Cardiac muscle cell (in vitro differentiated cells and primary cell): ENCODE measurements around the gene SYNE2. TPM values are rescaled to one million over a fixed set of nuclear protein-coding genes. Genes with fewer than 3 reads are reported as not detected.

ENCODE experiments used
- DNase-seq, 2 donors: peaks; one replicate each; pipeline versions ENCODE4 v3.0.0 to v3.0.0-alpha.2; 2010 to 2017; ENCODE audit warnings: low read depth in 1 of 2, low spot score in 1 of 2
- H3K27ac ChIP-seq: fragments of 200-600 bp; sonication (generic); 2 replicates; pipeline ENCODE4 v1.5.1; 2016
- H3K27me3 ChIP-seq: fragments of 200-600 bp; sonication (generic); 2 replicates; pipeline ENCODE4 v1.6.0; 2016; ENCODE audit warnings: control low read depth
- H3K36me3 ChIP-seq: fragments of 200-600 bp; sonication (generic); 2 replicates; pipeline ENCODE4 v1.5.1; 2016; ENCODE audit warnings: control low read depth
- H3K4me1 ChIP-seq: fragments of 200-600 bp; sonication (generic); 2 replicates; pipeline ENCODE4 v1.8.1; 2017; ENCODE audit warnings: low read depth, mild to moderate bottlenecking, mixed run types
- H3K4me3 ChIP-seq: fragments of 200-600 bp; sonication (generic); 2 replicates; pipeline ENCODE4 v1.5.1; 2016; ENCODE audit warnings: mild to moderate bottlenecking
- H3K9me3 ChIP-seq: fragments of 200-600 bp; sonication (generic); 2 replicates; pipeline ENCODE4 v1.5.1; 2017; ENCODE audit warnings: low read depth, mild to moderate bottlenecking, control low read depth
- CTCF ChIP-seq: IDR thresholded peaks from 2 replicates; pipeline ENCODE4 v1.5.1; 2012; ENCODE audit warnings: low read depth, mild to moderate bottlenecking, low read length
- polyA plus RNA-seq: library from polyadenylated mRNA; unstranded; fragments of >200 nt; fragmentation: Nextera tagmentation; extraction: Ambion mirVana; gene quantifications from 2 replicates; pipeline ENCODE4 v1.2.1, GENCODE V29; 2016
- total RNA-seq: library from RNA; depleted of rRNA; stranded (reverse); fragments of >200 nt; gene quantifications from 2 replicates; pipeline ENCODE4 v1.2.3, GENCODE V29; 2016

SYNE2 gene
- total and polyA plus RNA-seq, 2 experiments from 2014 or later = 36.0 to 95.2 TPM

- Histone ChIP-seq H3K9me3 (no peaks in the 10 kb centered on the region), H3K4me1 (peaks cover 23% of the 10 kb centered on the region), H3K27ac (no peak overlapping the region), H3K4me3 (no peak overlapping the region), H3K27me3 (no peaks in the 10 kb centered on the region), H3K36me3 (no peaks in the 10 kb centered on the region)
- TF ChIP-seq CTCF = no peak
- DNase-seq = no peak
Observed at GRCh38 chr14:63878052-63878451, 25.2 kb downstream of the SYNE2 start.

GRCh38 chr14:63878792-63879191 lies 26.0 kb downstream of the SYNE2 start:
- Histone ChIP-seq H3K27ac (no peak overlapping the region), H3K9me3 (no peaks in the 10 kb centered on the region), H3K36me3 (no peaks in the 10 kb centered on the region), H3K27me3 (no peaks in the 10 kb centered on the region), H3K4me1 (peaks cover 21% of the 10 kb centered on the region), H3K4me3 (no peak overlapping the region)
- DNase-seq = no peak
- TF ChIP-seq CTCF = no peak

GRCh38 chr14:63881926-63882325 lies 29.1 kb downstream of the SYNE2 start:
- Histone ChIP-seq H3K27ac (no peak overlapping the region), H3K4me3 (no peak overlapping the region), H3K36me3 (no peaks in the 10 kb centered on the region), H3K4me1 (peaks cover 8% of the 10 kb centered on the region), H3K9me3 (no peaks in the 10 kb centered on the region), H3K27me3 (no peaks in the 10 kb centered on the region)
- no peak for DNase-seq
- TF ChIP-seq CTCF = no peak

GRCh38 chr14:63887899-63888298 lies 35.1 kb downstream of the SYNE2 start:
- no peak for DNase-seq
- Histone ChIP-seq H3K4me1 (peaks cover 16% of the 10 kb centered on the region), H3K27ac (no peak overlapping the region), H3K4me3 (no peak overlapping the region), H3K27me3 (no peaks in the 10 kb centered on the region), H3K36me3 (no peaks in the 10 kb centered on the region), H3K9me3 (no peaks in the 10 kb centered on the region)
- TF ChIP-seq CTCF = no peak

- H3K36me3 ChIP-seq = no peaks in the 10 kb centered on the region
- H3K9me3 ChIP-seq = no peaks in the 10 kb centered on the region
- peaks cover 24% of the 10 kb centered on the region for H3K4me1 ChIP-seq
- no peak overlapping the region for H3K4me3 ChIP-seq
- no peak for TF ChIP-seq CTCF
- DNase-seq = peak in 1 of 2 donors; percentile 29
- H3K27me3 ChIP-seq = no peaks in the 10 kb centered on the region
- no peak overlapping the region for H3K27ac ChIP-seq
Observed at GRCh38 chr14:63890553-63890952, 37.7 kb downstream of the SYNE2 start.
